ENCODE data around the gene IQSEC3.

Gene IQSEC3

GRCh38 chr12:114626-115211 lies 48.2 kb downstream of the IQSEC3 start:
- Histone ChIP-seq H2AFZ (ENCODE audit: low read depth, low read length) (no peak overlapping the region), H3K9ac (ENCODE audit: low read length) (no peak overlapping the region), H3K4me2 (ENCODE audit: low read length) (no peak overlapping the region), H3K4me3 (ENCODE audit: low read length) (no peak overlapping the region), H3K79me2 (ENCODE audit: low read length) (no peaks in the 10 kb centered on the region), H3K9me3 (ENCODE audit: insufficient read depth, low read length) (no peaks in the 10 kb centered on the region), H3K27ac (ENCODE audit: low read length) (no peak overlapping the region), H3K27me3 (ENCODE audit: low read depth, low read length) (no peaks in the 10 kb centered on the region; the same call in 1 of the 2 replicates), H3K36me3 (replicated peaks; ENCODE audit: low read depth, low read length) (no peaks in the 10 kb centered on the region), H3K4me1 (ENCODE audit: low read length) (peaks cover 21% of the 10 kb centered on the region), H4K20me1 (ENCODE audit: insufficient read depth, low read length) (no peaks in the 10 kb centered on the region)
- TF ChIP-seq CTCF (IDR thresholded peaks at IDR 0.05; ENCODE audit: low read depth, low read length) (no peak), EZH2phosphoT487 (IDR thresholded peaks at IDR 0.05; ENCODE audit: low read depth) (no peak)

GRCh38 chr12:115518-115917 lies 49.0 kb downstream of the IQSEC3 start:
- no peak for TF ChIP-seq EZH2phosphoT487 (IDR thresholded peaks at IDR 0.05; ENCODE audit: low read depth)
- no peak for TF ChIP-seq CTCF (IDR thresholded peaks at IDR 0.05; ENCODE audit: low read depth, low read length)
- H3K79me2 ChIP-seq (ENCODE audit: low read length): no peaks in the 10 kb centered on the region
- peaks cover 15% of the 10 kb centered on the region for H3K4me1 ChIP-seq (ENCODE audit: low read length)
- no peaks in the 10 kb centered on the region for H3K9me3 ChIP-seq (ENCODE audit: insufficient read depth, low read length)
- H3K4me2 ChIP-seq (ENCODE audit: low read length): no peak overlapping the region
- no peak overlapping the region for H3K27ac ChIP-seq (ENCODE audit: low read length)
- H3K27me3 ChIP-seq (ENCODE audit: low read depth, low read length): no peaks in the 10 kb centered on the region; the same call in 1 of the 2 replicates
- H3K36me3 ChIP-seq (replicated peaks; ENCODE audit: low read depth, low read length): no peaks in the 10 kb centered on the region
- no peak overlapping the region for H2AFZ ChIP-seq (ENCODE audit: low read depth, low read length)
- H4K20me1 ChIP-seq (ENCODE audit: insufficient read depth, low read length): no peaks in the 10 kb centered on the region
- H3K4me3 ChIP-seq (ENCODE audit: low read length): no peak overlapping the region
- no peak overlapping the region for H3K9ac ChIP-seq (ENCODE audit: low read length)

- Histone ChIP-seq H3K4me1 (ENCODE audit: low read length) (peaks cover 13% of the 10 kb centered on the region), H3K27me3 (ENCODE audit: low read depth, low read length) (no peaks in the 10 kb centered on the region; the same call in 1 of the 2 replicates), H3K9ac (ENCODE audit: low read length) (no peak overlapping the region), H3K4me2 (ENCODE audit: low read length) (no peak overlapping the region), H3K4me3 (ENCODE audit: low read length) (no peak overlapping the region), H3K36me3 (replicated peaks; ENCODE audit: low read depth, low read length) (no peaks in the 10 kb centered on the region), H4K20me1 (ENCODE audit: insufficient read depth, low read length) (no peaks in the 10 kb centered on the region), H2AFZ (ENCODE audit: low read depth, low read length) (no peak overlapping the region), H3K27ac (ENCODE audit: low read length) (no peak overlapping the region), H3K9me3 (ENCODE audit: insufficient read depth, low read length) (no peaks in the 10 kb centered on the region), H3K79me2 (ENCODE audit: low read length) (no peaks in the 10 kb centered on the region)
- TF ChIP-seq EZH2phosphoT487 (IDR thresholded peaks at IDR 0.05; ENCODE audit: low read depth): no peak
- no peak for TF ChIP-seq CTCF (IDR thresholded peaks at IDR 0.05; ENCODE audit: low read depth, low read length)
Measured at GRCh38 chr12:115960-116915, 49.7 kb downstream of the IQSEC3 start.

- Histone ChIP-seq H3K79me2 (ENCODE audit: low read length) (no peaks in the 10 kb centered on the region), H2AFZ (ENCODE audit: low read depth, low read length) (no peak overlapping the region), H3K4me2 (ENCODE audit: low read length) (no peak overlapping the region), H4K20me1 (ENCODE audit: insufficient read depth, low read length) (no peaks in the 10 kb centered on the region), H3K4me1 (ENCODE audit: low read length) (peaks cover 3% of the 10 kb centered on the region), H3K36me3 (replicated peaks; ENCODE audit: low read depth, low read length) (no peaks in the 10 kb centered on the region), H3K4me3 (ENCODE audit: low read length) (no peak overlapping the region), H3K27ac (ENCODE audit: low read length) (no peak overlapping the region), H3K27me3 (ENCODE audit: low read depth, low read length) (no peaks in the 10 kb centered on the region; the same call in 1 of the 2 replicates), H3K9ac (ENCODE audit: low read length) (no peak overlapping the region), H3K9me3 (ENCODE audit: insufficient read depth, low read length) (no peaks in the 10 kb centered on the region)
- TF ChIP-seq EZH2phosphoT487 (IDR thresholded peaks at IDR 0.05; ENCODE audit: low read depth) (no peak), CTCF (IDR thresholded peaks at IDR 0.05; ENCODE audit: low read depth, low read length) (no peak)
Measured at GRCh38 chr12:117311-117710, 50.7 kb downstream of the IQSEC3 start.

All from OCI-LY3 (cell line).